GM12875 (cell line): ENCODE results near the gene RABIF.
"Not testable (repeated sequence)": the region's sequence is repeated elsewhere in the genome, so short reads cannot be mapped to it uniquely, and the experiment has no call there.

Experiments
- H3K4me3 ChIP-seq: one replicate; pipeline ENCODE4 v1.5.1; 2011; ENCODE audit warnings: low read depth, low read length, control low read depth
- TF ChIP-seq, protein P1 (sequence below): IDR thresholded peaks from 2 replicates; pipeline ENCODE4 v1.5.1; 2011; ENCODE audit warnings: low read depth, mild to moderate bottlenecking, control low read depth, inconsistent platforms, low read length, moderate library complexity, borderline replicate concordance; ENCODE audit not compliant: insufficient read depth

Gene RABIF

DNA sequence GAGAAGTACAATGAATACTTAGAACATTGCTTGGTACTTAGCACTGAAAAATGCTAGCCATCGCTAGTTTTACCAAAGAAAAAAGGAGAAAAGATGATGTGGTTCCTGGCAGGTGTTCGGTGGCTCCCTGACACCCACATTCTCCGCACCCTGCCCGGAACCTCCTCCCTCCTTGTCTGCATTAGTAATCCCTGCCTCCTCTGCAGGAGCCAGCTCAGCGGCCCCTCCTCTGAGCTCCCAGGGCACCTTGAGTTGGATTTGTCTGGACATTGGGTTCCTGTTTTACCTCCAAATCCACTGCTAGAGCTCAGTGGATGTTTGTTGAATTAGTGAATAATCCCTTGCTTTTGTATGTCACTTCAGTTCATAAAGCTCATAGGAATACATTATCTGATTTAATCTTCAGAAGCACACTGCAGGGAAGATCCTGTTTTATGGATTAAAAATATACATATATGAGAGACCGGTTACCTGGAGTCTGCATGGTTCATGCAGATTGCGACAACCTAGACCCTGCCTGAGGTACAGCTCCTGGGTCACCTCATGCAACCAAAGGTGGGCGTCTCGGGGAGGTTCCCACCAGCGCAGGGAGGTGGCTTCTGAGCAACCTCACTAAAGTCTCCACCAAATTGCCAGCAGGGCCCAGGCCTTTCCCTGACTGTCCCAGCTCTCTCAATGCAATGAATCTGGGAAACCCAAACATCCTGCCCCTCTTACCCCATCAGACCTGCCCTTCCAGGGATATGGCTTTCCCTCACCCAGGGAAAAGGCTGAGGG, 54.0 kb downstream of the RABIF start:
- H3K4me3 ChIP-seq: no peak overlapping the region
- TF ChIP-seq, protein P1, sequence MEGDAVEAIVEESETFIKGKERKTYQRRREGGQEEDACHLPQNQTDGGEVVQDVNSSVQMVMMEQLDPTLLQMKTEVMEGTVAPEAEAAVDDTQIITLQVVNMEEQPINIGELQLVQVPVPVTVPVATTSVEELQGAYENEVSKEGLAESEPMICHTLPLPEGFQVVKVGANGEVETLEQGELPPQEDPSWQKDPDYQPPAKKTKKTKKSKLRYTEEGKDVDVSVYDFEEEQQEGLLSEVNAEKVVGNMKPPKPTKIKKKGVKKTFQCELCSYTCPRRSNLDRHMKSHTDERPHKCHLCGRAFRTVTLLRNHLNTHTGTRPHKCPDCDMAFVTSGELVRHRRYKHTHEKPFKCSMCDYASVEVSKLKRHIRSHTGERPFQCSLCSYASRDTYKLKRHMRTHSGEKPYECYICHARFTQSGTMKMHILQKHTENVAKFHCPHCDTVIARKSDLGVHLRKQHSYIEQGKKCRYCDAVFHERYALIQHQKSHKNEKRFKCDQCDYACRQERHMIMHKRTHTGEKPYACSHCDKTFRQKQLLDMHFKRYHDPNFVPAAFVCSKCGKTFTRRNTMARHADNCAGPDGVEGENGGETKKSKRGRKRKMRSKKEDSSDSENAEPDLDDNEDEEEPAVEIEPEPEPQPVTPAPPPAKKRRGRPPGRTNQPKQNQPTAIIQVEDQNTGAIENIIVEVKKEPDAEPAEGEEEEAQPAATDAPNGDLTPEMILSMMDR: no peak

DNA sequence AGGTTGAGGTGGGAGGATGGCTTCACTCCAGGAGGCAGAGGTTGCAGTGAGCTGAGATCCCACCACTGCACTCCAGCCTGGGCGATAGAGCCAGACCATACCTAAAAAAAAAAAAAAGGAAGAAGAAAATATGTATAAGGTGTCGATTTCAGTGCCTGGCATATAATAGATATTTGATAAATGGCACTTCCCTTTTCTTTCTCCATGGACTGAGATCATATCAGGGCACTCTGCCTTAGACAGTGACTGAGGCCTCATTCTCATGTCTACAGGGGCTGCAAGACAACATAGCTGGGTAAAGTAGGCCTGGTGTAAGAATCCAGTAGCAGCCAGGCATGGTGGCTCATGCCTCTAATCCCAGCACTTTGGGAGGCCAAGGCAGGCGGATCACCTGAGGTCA, 57.0 kb downstream of the RABIF start:
- no peak overlapping the region for H3K4me3 ChIP-seq
- TF ChIP-seq, protein P1: no peak

DNA sequence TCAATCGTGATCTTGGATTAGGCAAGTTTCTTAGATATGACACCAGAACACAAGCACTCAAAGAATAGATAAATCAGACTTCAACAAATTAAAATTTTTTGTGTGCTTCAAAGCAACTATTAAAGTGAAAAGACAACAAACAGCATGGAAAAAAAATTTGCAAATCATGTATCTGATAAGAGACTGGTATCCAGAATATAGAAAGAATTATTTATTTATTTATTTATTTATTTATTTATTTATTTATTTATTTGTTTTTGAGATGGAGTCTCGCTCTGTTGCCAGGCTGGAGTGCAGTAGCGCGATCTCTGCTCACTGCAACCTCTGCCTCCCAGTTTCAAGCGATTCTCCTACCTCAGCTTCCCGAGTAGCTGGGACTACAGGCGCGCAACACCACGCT, 59.7 kb downstream of the RABIF start:
- not testable (repeated sequence) for H3K4me3 ChIP-seq
